SK-N-MC (cell line): ENCODE data around the gene FAM118A.

Experiments used
- EZH2 ChIP-seq: fragments of 200-600 bp; sonication (generic); IDR thresholded peaks from one replicate; pipeline ENCODE4 v1.6.1; 2017; ENCODE audit warnings: antibody characterized with exemption
- FOXP2 ChIP-seq: optimal IDR thresholded peaks from 2 replicates; pipeline ENCODE3; 2011; ENCODE audit warnings: mild to moderate bottlenecking, moderate library complexity; ENCODE audit not compliant: insufficient read depth; ENCODE audit errors: extremely low read length, control extremely low read depth
- POLR2AphosphoS5 ChIP-seq: IDR thresholded peaks from 2 replicates; pipeline ENCODE4 v1.6.1; 2012; ENCODE audit warnings: mild to moderate bottlenecking, low read depth, low read length, borderline replicate concordance

DNA sequence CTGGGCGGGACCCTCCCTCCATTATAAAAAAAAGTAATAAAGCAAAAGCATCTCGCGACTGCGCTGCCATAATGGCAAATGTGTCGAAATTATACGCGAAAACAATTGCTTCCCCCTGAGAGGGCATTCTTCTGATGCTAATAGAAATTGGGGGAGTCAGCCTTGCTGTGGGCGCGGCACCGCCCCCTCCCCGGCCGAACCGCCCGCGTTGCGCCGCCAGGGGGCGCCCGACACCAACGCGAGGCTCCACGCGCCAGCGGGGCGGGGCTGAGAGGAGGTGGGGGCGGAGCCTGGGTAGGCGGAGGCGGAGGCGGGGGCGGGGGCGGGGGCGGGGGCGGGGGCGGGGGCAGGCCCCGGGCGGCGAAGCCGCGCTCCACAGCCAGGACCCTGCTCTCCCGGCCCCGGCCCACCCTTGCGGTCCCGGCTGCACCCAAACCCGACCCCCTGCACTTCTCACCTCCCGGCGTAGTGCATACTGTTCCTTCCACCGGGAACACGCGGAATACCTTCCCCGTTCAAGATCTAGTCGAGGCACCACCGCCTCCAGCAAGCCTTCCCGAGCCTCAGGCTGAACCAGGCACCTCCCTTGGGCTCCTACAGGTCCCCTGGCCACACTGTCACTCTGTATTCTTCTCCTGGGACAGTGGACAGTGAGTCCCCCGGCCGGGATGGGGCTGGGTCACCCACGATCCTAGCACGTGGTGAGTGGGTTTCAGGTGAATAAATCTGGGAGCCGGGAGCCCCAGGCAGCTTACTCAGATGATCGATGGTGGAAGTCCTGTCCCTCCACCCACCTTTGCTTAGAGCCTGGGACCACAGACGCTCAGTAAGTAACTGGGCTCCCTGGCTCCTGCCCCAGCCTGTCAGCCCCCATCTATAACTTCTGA is 40.5 kb upstream of the FAM118A start:
- TF ChIP-seq EZH2, result no peak
- no peak for TF ChIP-seq POLR2AphosphoS5
- no peak for TF ChIP-seq FOXP2
